Measurements from ENCODE around the gene NR1D1.

DNA sequence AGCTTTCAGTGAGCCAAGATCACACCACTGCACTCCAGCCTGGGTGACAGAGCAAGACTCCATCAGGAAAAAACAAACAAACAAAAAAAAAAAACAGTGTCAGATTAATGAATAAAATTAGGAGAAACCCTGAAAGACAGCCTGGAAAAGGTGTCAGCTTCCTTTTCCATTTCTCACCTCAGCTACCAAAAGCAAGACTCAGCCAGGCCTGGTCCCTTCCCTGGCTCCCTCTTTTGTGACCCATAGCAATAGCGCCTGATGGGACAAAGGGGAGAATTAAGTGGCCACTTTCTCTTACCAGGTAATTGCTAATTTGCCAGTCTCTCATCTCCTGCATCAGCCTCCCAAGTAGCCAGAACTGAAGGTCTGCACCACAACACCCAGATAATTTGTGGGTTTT, 41.5 kb downstream of the NR1D1 start:
- TF ChIP-seq, protein P1, sequence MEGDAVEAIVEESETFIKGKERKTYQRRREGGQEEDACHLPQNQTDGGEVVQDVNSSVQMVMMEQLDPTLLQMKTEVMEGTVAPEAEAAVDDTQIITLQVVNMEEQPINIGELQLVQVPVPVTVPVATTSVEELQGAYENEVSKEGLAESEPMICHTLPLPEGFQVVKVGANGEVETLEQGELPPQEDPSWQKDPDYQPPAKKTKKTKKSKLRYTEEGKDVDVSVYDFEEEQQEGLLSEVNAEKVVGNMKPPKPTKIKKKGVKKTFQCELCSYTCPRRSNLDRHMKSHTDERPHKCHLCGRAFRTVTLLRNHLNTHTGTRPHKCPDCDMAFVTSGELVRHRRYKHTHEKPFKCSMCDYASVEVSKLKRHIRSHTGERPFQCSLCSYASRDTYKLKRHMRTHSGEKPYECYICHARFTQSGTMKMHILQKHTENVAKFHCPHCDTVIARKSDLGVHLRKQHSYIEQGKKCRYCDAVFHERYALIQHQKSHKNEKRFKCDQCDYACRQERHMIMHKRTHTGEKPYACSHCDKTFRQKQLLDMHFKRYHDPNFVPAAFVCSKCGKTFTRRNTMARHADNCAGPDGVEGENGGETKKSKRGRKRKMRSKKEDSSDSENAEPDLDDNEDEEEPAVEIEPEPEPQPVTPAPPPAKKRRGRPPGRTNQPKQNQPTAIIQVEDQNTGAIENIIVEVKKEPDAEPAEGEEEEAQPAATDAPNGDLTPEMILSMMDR (IDR thresholded peaks at IDR 0.05; ENCODE audit: low read length), result no peak
- no peak for TF ChIP-seq EZH2 (IDR thresholded peaks at IDR 0.05; ENCODE audit: borderline replicate concordance, low read length)

All from OCI-LY1 (cell line).